Measurements from ENCODE around the gene HES6.

Gene HES6

DNA sequence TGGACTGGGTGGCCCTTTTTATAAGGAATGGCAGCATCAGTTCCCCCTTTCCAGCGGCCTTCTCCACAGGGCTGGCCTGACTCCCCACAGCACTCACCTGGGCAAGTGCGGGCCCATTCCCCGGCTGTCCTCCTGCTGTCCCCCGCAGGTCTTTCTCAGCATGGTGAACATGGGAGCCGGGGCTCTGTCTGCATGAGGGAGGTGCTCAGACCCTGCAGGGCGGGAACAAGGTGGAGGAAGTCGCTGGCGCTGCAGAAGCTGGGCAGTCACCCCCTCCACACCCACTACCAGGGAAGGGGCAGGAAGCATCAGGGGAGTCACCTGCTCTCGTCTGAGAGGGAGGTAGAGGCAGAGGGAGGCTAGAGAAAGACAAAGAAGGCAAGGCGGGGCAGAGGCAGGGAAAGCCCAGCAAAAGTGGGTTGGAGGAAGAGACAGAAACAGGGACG lies 12.2 kb downstream of the HES6 start:
- no peak overlapping the region for H3K4me3 ChIP-seq (ENCODE audit: low read depth in 1 of 2, low read length in 1 of 2)
- no peaks in the 10 kb centered on the region for H3K9me3 ChIP-seq
- TF ChIP-seq, protein P1, sequence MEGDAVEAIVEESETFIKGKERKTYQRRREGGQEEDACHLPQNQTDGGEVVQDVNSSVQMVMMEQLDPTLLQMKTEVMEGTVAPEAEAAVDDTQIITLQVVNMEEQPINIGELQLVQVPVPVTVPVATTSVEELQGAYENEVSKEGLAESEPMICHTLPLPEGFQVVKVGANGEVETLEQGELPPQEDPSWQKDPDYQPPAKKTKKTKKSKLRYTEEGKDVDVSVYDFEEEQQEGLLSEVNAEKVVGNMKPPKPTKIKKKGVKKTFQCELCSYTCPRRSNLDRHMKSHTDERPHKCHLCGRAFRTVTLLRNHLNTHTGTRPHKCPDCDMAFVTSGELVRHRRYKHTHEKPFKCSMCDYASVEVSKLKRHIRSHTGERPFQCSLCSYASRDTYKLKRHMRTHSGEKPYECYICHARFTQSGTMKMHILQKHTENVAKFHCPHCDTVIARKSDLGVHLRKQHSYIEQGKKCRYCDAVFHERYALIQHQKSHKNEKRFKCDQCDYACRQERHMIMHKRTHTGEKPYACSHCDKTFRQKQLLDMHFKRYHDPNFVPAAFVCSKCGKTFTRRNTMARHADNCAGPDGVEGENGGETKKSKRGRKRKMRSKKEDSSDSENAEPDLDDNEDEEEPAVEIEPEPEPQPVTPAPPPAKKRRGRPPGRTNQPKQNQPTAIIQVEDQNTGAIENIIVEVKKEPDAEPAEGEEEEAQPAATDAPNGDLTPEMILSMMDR (IDR thresholded peaks at IDR 0.05), result no peak
- no peak overlapping the region for H3K27ac ChIP-seq
- no peaks in the 10 kb centered on the region for H3K27me3 ChIP-seq
- peaks cover 8 to 12% of the 10 kb centered on the region in 2 experiments for H3K4me1 ChIP-seq (ENCODE audit: control insufficient read depth in 1 of 2, insufficient read depth in 1 of 2, low read depth in 1 of 2, low read length in 1 of 2)
- H3K36me3 ChIP-seq, result peaks cover 15% of the 10 kb centered on the region

DNA sequence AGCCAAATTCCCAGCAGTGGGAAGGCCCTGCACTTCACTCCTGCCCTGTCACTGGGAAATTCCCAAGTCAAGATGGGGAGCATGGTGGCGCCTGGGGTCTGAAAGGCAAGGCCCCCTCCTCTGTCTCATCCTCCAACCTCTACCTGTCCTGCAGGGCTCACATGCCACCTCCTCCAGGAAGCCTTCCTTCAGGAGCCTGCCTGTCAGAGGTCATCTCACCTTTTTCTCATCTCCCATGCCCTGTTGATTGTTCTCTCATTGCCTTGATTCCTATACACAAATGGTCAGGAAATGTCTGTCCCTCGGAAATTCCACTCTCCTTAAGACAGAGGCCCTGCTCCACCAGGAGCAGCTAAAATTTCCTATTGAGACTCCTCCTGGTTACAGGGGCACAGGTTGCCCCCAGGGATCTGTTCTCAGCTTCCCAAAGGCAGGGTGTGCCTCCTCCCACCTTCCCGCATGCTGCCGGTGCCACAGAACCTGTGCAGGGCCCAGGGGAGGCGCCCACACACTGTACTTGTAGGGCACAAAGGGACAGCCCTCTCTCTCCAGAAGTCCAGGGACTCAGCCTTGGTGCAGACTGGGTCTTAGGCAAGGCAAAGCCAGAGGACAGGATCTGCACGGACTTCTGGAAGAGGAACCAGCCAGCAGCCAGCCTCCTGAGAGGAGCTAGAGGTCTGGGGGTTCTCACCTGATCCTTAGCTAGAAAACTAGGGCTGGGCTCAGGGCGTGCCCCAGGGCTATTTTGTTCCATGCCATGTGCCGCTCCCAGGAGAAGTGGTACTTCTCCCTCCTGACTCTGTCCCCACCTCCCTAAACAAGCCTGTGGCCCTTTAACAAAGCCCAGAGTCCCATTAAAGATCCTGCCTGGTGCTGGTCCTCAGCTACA lies 12.9 kb downstream of the HES6 start:
- Histone ChIP-seq H3K9me3 (no peaks in the 10 kb centered on the region), H3K27me3 (no peaks in the 10 kb centered on the region), H3K4me1 (ENCODE audit: control insufficient read depth in 1 of 2, insufficient read depth in 1 of 2, low read depth in 1 of 2, low read length in 1 of 2) (peaks cover 8 to 12% of the 10 kb centered on the region in 2 experiments), H3K4me3 (ENCODE audit: low read depth in 1 of 2, low read length in 1 of 2) (no peak overlapping the region), H3K36me3 (peaks cover 15% of the 10 kb centered on the region), H3K27ac (no peak overlapping the region)
- TF ChIP-seq, protein P1 (IDR thresholded peaks at IDR 0.05), result no peak

GRCh38 chr2:238225911-238226697 lies 13.7 kb downstream of the HES6 start:
- TF ChIP-seq, protein P1 (IDR thresholded peaks at IDR 0.05), result no peak
- H3K9me3 ChIP-seq, result no peaks in the 10 kb centered on the region
- peaks cover 6% of the 10 kb centered on the region in 2 experiments for H3K4me1 ChIP-seq (ENCODE audit: control insufficient read depth in 1 of 2, insufficient read depth in 1 of 2, low read depth in 1 of 2, low read length in 1 of 2)
- H3K36me3 ChIP-seq, result peaks cover 15% of the 10 kb centered on the region
- no peaks in the 10 kb centered on the region for H3K27me3 ChIP-seq
- H3K4me3 ChIP-seq (ENCODE audit: low read depth in 1 of 2, low read length in 1 of 2), result no peak overlapping the region
- no peak overlapping the region for H3K27ac ChIP-seq

DNA sequence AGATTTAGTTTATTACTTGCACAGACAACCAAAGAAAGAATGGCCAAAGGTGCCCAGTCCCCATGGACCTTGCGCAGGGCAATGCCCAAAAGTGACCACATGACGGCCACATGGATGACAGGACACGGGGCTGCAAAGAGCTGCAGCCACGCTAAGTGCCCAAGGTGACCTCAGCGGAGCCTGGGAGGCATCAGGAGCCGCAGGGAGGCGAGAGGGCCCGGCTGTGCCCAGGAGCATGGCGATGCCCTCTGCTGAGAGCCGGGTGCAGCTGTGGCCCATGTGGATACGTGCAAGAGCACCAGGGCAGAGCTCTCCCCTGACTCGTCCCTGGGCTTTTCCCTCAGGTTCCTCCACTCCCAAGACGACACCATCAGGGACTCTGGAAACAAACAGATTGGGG lies 14.7 kb downstream of the HES6 start:
- H3K4me1 ChIP-seq (ENCODE audit: control insufficient read depth in 1 of 2, insufficient read depth in 1 of 2, low read depth in 1 of 2, low read length in 1 of 2), result no peaks in the 10 kb centered on the region
- no peaks in the 10 kb centered on the region for H3K27me3 ChIP-seq

DNA sequence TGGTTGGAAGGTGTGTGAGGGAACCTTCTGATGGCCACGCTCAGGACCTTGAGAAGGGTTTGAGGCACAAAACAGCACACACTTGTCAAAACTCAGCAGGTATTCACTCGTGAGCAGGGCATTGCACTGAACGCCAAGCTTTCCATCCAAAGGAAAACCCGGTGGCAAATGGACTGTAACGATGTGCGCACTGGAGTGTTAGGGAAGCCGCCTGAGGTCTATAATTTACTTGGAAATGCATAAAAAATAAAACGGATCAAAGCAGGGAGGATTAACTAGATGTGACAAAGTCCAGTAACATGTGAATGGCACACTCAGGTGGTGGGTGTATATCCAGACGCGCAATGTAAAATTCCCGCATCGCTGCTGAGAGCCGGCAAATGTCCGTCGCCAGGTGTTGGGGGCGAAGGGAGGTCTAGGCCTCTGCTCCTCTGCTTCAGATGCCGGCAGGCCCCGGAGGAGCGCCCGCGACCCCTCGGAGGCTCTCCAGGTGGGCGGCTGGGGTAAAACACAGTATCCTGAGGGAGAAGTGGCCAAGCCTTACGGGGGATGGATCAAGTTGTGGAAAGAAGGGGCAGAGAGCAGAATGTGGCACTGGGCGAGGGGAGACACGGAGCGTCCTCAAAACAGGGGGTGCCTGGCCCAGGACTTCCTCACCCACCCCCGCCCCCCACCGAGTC lies 15.3 kb downstream of the HES6 start:
- Histone ChIP-seq H3K9me3 (no peaks in the 10 kb centered on the region), H3K27ac (no peak overlapping the region), H3K27me3 (no peaks in the 10 kb centered on the region), H3K4me1 (ENCODE audit: control insufficient read depth in 1 of 2, insufficient read depth in 1 of 2, low read depth in 1 of 2, low read length in 1 of 2) (no peaks in the 10 kb centered on the region), H3K4me3 (ENCODE audit: low read depth in 1 of 2, low read length in 1 of 2) (no peak overlapping the region), H3K36me3 (peaks cover 15% of the 10 kb centered on the region)
- TF ChIP-seq, protein P1 (IDR thresholded peaks at IDR 0.05), result no peak

More for the DNA sequence above, 14.7 kb downstream of the HES6 start:
- Histone ChIP-seq H3K27ac (no peak overlapping the region), H3K36me3 (peaks cover 15% of the 10 kb centered on the region), H3K9me3 (no peaks in the 10 kb centered on the region), H3K4me3 (ENCODE audit: low read depth in 1 of 2, low read length in 1 of 2) (no peak overlapping the region)
- TF ChIP-seq, protein P1 (IDR thresholded peaks at IDR 0.05), result no peak
